Mesothelial cell of epicardium (in vitro differentiated cells): ENCODE results near the gene CACNA2D1. TPM values are rescaled to one million over a fixed set of nuclear protein-coding genes. Genes with fewer than 3 reads are reported as not detected.

Experiments
- DNase-seq, 2 experiments: peaks; one replicate each; pipeline ENCODE4 v3.0.0; 2021; ENCODE audit warnings: low spot score in 2 of 2; ENCODE audit not compliant: unreplicated experiment in 2 of 2
- H3K27ac Mint-ChIP-seq: 2 replicates; pipeline ENCODE4 v1.8.0; 2021; ENCODE audit warnings: mixed read lengths
- H3K27me3 Mint-ChIP-seq: 2 replicates; pipeline ENCODE4 v1.8.0; 2021; ENCODE audit warnings: low read depth, mixed read lengths
- H3K36me3 Mint-ChIP-seq: 2 replicates; pipeline ENCODE4 v1.8.0; 2021; ENCODE audit warnings: mixed read lengths
- H3K4me1 Mint-ChIP-seq: 2 replicates; pipeline ENCODE4 v1.8.0; 2021; ENCODE audit warnings: mixed read lengths
- H3K4me3 Mint-ChIP-seq: 2 replicates; pipeline ENCODE4 v1.8.0; 2021; ENCODE audit warnings: mild to moderate bottlenecking, moderate library complexity, mixed read lengths
- H3K9me3 Mint-ChIP-seq: 2 replicates; pipeline ENCODE4 v1.8.0; 2021; ENCODE audit warnings: mixed read lengths
- total RNA-seq: library from RNA; stranded (reverse); gene quantifications from 3 replicates; pipeline ENCODE4 v1.2.1, GENCODE V29; 2021
- TF ChIP-seq, protein P1 (sequence below): fragments of 200-600 bp; sonication (generic); IDR thresholded peaks from one replicate; pipeline ENCODE4 v1.5.0; 2021; ENCODE audit warnings: antibody characterized with exemption; ENCODE audit not compliant: unreplicated experiment

CACNA2D1 gene
- total RNA-seq, 1 donor from 2014 or later, result 14.7 TPM

- TF ChIP-seq, protein P1, sequence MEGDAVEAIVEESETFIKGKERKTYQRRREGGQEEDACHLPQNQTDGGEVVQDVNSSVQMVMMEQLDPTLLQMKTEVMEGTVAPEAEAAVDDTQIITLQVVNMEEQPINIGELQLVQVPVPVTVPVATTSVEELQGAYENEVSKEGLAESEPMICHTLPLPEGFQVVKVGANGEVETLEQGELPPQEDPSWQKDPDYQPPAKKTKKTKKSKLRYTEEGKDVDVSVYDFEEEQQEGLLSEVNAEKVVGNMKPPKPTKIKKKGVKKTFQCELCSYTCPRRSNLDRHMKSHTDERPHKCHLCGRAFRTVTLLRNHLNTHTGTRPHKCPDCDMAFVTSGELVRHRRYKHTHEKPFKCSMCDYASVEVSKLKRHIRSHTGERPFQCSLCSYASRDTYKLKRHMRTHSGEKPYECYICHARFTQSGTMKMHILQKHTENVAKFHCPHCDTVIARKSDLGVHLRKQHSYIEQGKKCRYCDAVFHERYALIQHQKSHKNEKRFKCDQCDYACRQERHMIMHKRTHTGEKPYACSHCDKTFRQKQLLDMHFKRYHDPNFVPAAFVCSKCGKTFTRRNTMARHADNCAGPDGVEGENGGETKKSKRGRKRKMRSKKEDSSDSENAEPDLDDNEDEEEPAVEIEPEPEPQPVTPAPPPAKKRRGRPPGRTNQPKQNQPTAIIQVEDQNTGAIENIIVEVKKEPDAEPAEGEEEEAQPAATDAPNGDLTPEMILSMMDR, result no peak
- no peak overlapping the region for H3K27ac Mint-ChIP-seq
- H3K9me3 Mint-ChIP-seq, result peaks cover 4% of the 10 kb centered on the region
- H3K4me1 Mint-ChIP-seq, result peaks cover 14% of the 10 kb centered on the region
- H3K27me3 Mint-ChIP-seq, result no peaks in the 10 kb centered on the region
- H3K36me3 Mint-ChIP-seq, result peaks cover 6% of the 10 kb centered on the region
- no peak overlapping the region for H3K4me3 Mint-ChIP-seq
- DNase-seq, result no peak
These were observed 494.3 kb downstream of the CACNA2D1 start for GRCh38 chr7:81949306-81949705.

GRCh38 chr7:81944058-81944457 lies 499.5 kb downstream of the CACNA2D1 start:
- Mint-ChIP-seq H3K4me1 (peaks cover under 1% of the 10 kb centered on the region), H3K27ac (no peak overlapping the region), H3K9me3 (no peaks in the 10 kb centered on the region), H3K4me3 (no peak overlapping the region), H3K27me3 (no peaks in the 10 kb centered on the region), H3K36me3 (no peaks in the 10 kb centered on the region)
- TF ChIP-seq, protein P1, result no peak
- no peak for DNase-seq

- DNase-seq, result no peak
- no peaks in the 10 kb centered on the region for H3K36me3 Mint-ChIP-seq
- H3K27ac Mint-ChIP-seq, result no peak overlapping the region
- H3K4me3 Mint-ChIP-seq, result no peak overlapping the region
- H3K4me1 Mint-ChIP-seq, result no peaks in the 10 kb centered on the region
- TF ChIP-seq, protein P1, result no peak
- H3K9me3 Mint-ChIP-seq, result peaks cover 5% of the 10 kb centered on the region
- no peaks in the 10 kb centered on the region for H3K27me3 Mint-ChIP-seq
These were observed 506.5 kb downstream of the CACNA2D1 start for GRCh38 chr7:81937091-81937490.

GRCh38 chr7:81934596-81935301 lies 508.8 kb downstream of the CACNA2D1 start:
- H3K36me3 Mint-ChIP-seq, result no peaks in the 10 kb centered on the region
- H3K27ac Mint-ChIP-seq, result no peak overlapping the region
- H3K4me1 Mint-ChIP-seq, result no peaks in the 10 kb centered on the region

GRCh38 chr7:81932936-81933335 lies 510.6 kb downstream of the CACNA2D1 start:
- Mint-ChIP-seq H3K27me3 (no peaks in the 10 kb centered on the region), H3K4me3 (no peak overlapping the region), H3K4me1 (no peaks in the 10 kb centered on the region), H3K36me3 (no peaks in the 10 kb centered on the region), H3K27ac (no peak overlapping the region), H3K9me3 (peaks cover 6% of the 10 kb centered on the region)
- no peak for DNase-seq
- TF ChIP-seq, protein P1, result no peak

More at GRCh38 chr7:81934596-81935301, 508.8 kb downstream of the CACNA2D1 start:
- TF ChIP-seq, protein P1, result no peak
- no peaks in the 10 kb centered on the region for H3K27me3 Mint-ChIP-seq
- no peak for DNase-seq
- no peak overlapping the region for H3K4me3 Mint-ChIP-seq
- peaks cover 6% of the 10 kb centered on the region for H3K9me3 Mint-ChIP-seq
